MM.1S (cell line): ENCODE measurements around the gene LINGO4.
"Not testable (repeated sequence)": the region's sequence is repeated elsewhere in the genome, so short reads cannot be mapped to it uniquely, and the experiment has no call there.

ENCODE experiments used
- DNase-seq: peaks from one replicate; pipeline ENCODE4 v3.0.0-alpha.2; 2015
- H2AFZ ChIP-seq: fragments of 300-600 bp; sonication (generic); 2 replicates; pipeline ENCODE4 v1.6.0; 2016; ENCODE audit warnings: antibody characterized with exemption, low read length
- H3F3A ChIP-seq: fragments of 300-600 bp; sonication (generic); 2 replicates; pipeline ENCODE4 v1.6.1; 2016; ENCODE audit warnings: mild to moderate bottlenecking, antibody characterized with exemption, low read length, moderate library complexity, mixed read lengths; ENCODE audit not compliant: insufficient read depth
- H3K27ac ChIP-seq: fragments of 300-600 bp; sonication (generic); 2 replicates; pipeline ENCODE4 v1.5.1; 2016; ENCODE audit warnings: mild to moderate bottlenecking, low read length
- H3K27me3 ChIP-seq: fragments of 300-600 bp; sonication (generic); replicated peaks from 2 replicates; pipeline ENCODE4 v1.6.0; 2016; ENCODE audit warnings: low read length; ENCODE audit not compliant: insufficient read depth
- H3K36me3 ChIP-seq: fragments of 300-600 bp; sonication (generic); replicated peaks from 2 replicates; pipeline ENCODE4 v1.6.1; 2016; ENCODE audit warnings: mild to moderate bottlenecking, low read length, mixed read lengths; ENCODE audit not compliant: insufficient read depth
- H3K4me1 ChIP-seq: fragments of 300-600 bp; sonication (generic); 2 replicates; pipeline ENCODE4 v1.6.1; 2016; ENCODE audit warnings: low read length, mixed read lengths
- H3K4me2 ChIP-seq: fragments of 300-600 bp; sonication (generic); 2 replicates; pipeline ENCODE4 v1.6.0; 2016; ENCODE audit warnings: low read depth, low read length
- H3K4me3 ChIP-seq: fragments of 300-600 bp; sonication (generic); 2 replicates; pipeline ENCODE4 v1.5.1; 2016; ENCODE audit warnings: low read length, mixed read lengths
- H3K79me2 ChIP-seq: fragments of 300-600 bp; sonication (generic); 2 replicates; pipeline ENCODE4 v1.6.1; 2016; ENCODE audit warnings: mixed run types, low read length, mixed read lengths
- H3K9ac ChIP-seq: fragments of 300-600 bp; sonication (generic); 2 replicates; pipeline ENCODE4 v1.6.1; 2016; ENCODE audit warnings: low read length, mixed read lengths
- H3K9me2 ChIP-seq: fragments of 300-600 bp; sonication (generic); replicated peaks from 2 replicates; pipeline ENCODE4 v1.6.1; 2016; ENCODE audit warnings: mild to moderate bottlenecking, low read length, mixed read lengths; ENCODE audit not compliant: insufficient read depth
- H3K9me3 ChIP-seq: fragments of 300-600 bp; sonication (generic); replicated peaks from 2 replicates; pipeline ENCODE4 v1.6.1; 2016; ENCODE audit warnings: mild to moderate bottlenecking, low read length, mixed read lengths; ENCODE audit not compliant: insufficient read depth
- H4K20me1 ChIP-seq: fragments of 300-600 bp; sonication (generic); 2 replicates; pipeline ENCODE4 v1.6.1; 2016; ENCODE audit warnings: mild to moderate bottlenecking, low read length, moderate library complexity, mixed read lengths; ENCODE audit not compliant: insufficient read depth
- EZH2 ChIP-seq: fragments of 300-600 bp; sonication (generic); optimal IDR thresholded peaks from 2 replicates; pipeline ENCODE3; 2017; ENCODE audit warnings: low read depth, mild to moderate bottlenecking, antibody characterized with exemption, low read length, mixed read lengths
- EZH2phosphoT487 ChIP-seq: fragments of 300-600 bp; sonication (generic); IDR thresholded peaks from 2 replicates; pipeline ENCODE4 v1.6.1; 2018; ENCODE audit warnings: antibody characterized with exemption, low read length
- TF ChIP-seq, protein P1 (sequence below): fragments of 300-600 bp; sonication (generic); IDR thresholded peaks from 2 replicates; pipeline ENCODE4 v1.5.1; 2016; ENCODE audit warnings: antibody characterized with exemption, low read length, mixed read lengths

Gene LINGO4

DNA sequence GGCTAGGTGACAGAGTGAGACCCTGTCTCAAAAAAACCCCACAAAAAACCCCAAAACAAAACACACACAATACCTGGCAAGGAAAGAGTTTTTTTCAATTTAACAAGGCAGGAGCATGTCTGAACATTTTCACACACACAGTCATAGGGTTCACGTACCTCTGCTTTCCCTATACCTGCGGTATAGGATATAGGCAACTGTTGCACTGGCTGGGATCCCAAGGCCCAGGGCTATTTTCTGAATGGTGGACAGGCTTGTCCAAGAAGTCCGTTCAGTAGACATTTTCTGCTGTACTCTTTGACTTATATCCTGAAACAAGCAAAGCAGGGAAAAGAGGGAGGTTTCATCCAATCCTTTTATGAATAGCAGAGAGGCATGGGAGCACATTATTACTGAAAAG lies 22.5 kb downstream of the LINGO4 start:
- no peak for DNase-seq

DNA sequence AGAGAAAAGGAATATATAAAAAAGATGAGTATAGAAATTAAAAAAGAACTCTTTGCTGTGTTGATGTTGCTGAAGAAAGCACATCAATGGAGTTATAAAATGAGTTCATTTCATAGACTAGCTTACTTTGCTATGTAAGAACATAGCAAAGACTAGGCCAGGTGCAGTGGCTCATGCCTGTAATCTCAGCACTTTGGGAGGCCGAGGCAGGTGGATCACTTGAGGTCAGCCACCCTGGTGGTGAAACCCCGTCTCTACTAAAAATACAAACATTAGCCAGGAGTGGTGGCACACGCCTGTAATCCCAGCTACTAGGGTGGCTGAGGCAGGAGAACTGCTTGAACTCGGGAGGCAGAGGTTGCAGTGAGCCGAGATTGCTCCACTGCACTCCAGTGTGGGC lies 23.2 kb downstream of the LINGO4 start:
- TF ChIP-seq, protein P1, sequence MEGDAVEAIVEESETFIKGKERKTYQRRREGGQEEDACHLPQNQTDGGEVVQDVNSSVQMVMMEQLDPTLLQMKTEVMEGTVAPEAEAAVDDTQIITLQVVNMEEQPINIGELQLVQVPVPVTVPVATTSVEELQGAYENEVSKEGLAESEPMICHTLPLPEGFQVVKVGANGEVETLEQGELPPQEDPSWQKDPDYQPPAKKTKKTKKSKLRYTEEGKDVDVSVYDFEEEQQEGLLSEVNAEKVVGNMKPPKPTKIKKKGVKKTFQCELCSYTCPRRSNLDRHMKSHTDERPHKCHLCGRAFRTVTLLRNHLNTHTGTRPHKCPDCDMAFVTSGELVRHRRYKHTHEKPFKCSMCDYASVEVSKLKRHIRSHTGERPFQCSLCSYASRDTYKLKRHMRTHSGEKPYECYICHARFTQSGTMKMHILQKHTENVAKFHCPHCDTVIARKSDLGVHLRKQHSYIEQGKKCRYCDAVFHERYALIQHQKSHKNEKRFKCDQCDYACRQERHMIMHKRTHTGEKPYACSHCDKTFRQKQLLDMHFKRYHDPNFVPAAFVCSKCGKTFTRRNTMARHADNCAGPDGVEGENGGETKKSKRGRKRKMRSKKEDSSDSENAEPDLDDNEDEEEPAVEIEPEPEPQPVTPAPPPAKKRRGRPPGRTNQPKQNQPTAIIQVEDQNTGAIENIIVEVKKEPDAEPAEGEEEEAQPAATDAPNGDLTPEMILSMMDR, result peak; percentile 18; the same call in 1 of the 2 replicates
- H3K79me2 ChIP-seq, H3K36me3 ChIP-seq, H4K20me1 ChIP-seq, H3K27me3 ChIP-seq, H3K9me3 ChIP-seq, H3K4me3 ChIP-seq, H2AFZ ChIP-seq, H3K9ac ChIP-seq, H3K9me2 ChIP-seq: not testable (repeated sequence)
- H3F3A ChIP-seq, result peaks cover 17% of the 10 kb centered on the region
- H3K4me1 ChIP-seq, result peaks cover 42% of the 10 kb centered on the region
- H3K27ac ChIP-seq, result peak overlapping the region; percentile 26; the same call in 1 of the 2 replicates
- DNase-seq, result peak; percentile 69
- H3K4me2 ChIP-seq, result peak overlapping the region; percentile 1; the same call in 1 of the 2 replicates

More for the DNA sequence above, 22.5 kb downstream of the LINGO4 start:
- H3K4me1 ChIP-seq, result peaks cover 42% of the 10 kb centered on the region
- H3K4me2 ChIP-seq, result no peak overlapping the region
- no peaks in the 10 kb centered on the region for H3K36me3 ChIP-seq
- no peaks in the 10 kb centered on the region for H4K20me1 ChIP-seq
- peaks cover 17% of the 10 kb centered on the region for H3F3A ChIP-seq
- H2AFZ ChIP-seq, result no peak overlapping the region
- no peaks in the 10 kb centered on the region for H3K79me2 ChIP-seq
- no peak overlapping the region for H3K27ac ChIP-seq
- no peak overlapping the region for H3K9ac ChIP-seq
- TF ChIP-seq EZH2phosphoT487 (no peak), EZH2 (no peak)
- TF ChIP-seq, protein P1, result no peak
- H3K27me3 ChIP-seq, result no peaks in the 10 kb centered on the region
- H3K4me3 ChIP-seq, result no peak overlapping the region
- H3K9me2 ChIP-seq, result no peaks in the 10 kb centered on the region
- no peaks in the 10 kb centered on the region for H3K9me3 ChIP-seq

DNA sequence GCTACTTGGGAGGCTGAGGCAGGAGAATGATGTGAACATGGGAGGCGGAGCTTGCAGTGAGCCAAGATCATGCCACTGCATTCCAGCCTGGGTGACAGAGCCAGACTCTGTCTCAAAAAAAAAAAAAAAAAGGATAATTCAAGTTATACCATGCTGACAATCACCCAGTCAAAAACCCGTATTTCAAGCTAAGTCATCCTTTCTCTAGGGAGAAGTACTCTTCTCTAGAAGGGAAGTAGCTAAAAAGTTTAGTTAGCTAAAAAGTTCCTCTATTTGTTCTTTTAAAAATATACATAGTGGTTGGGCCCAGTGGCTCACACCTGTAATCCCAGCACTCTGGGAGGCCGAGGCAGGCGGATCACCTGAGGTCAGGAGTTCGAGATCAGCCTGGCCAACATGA lies 24.5 kb downstream of the LINGO4 start:
- not testable (repeated sequence) for H3K9me3 ChIP-seq, H4K20me1 ChIP-seq, H3K4me3 ChIP-seq, H3K27me3 ChIP-seq, H3K36me3 ChIP-seq, H3K79me2 ChIP-seq, H2AFZ ChIP-seq, H3K27ac ChIP-seq, H3K4me2 ChIP-seq, H3K9me2 ChIP-seq, H3K9ac ChIP-seq, DNase-seq
- H3K4me1 ChIP-seq, result peaks cover 42% of the 10 kb centered on the region
- peaks cover 17% of the 10 kb centered on the region for H3F3A ChIP-seq

DNA sequence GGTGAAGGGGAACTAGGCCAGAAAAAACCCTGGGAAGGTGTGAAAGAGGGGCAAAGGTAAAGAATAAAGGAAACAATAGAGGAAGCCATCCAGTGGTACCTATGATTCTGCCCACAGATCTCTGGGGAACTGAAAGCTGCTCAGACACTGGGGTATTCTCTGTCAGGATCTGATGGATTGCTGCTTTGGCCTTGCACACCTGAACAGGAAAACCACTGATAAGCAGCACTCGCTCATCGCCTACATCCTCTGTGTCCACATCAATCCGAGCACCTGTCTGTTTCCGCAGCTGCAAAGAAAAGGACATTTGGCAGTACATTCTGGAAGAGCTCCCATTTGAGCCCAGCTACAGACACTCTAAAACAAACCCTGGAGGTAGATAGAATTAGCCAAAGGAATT lies 25.4 kb downstream of the LINGO4 start:
- Histone ChIP-seq H3K36me3 (no peaks in the 10 kb centered on the region), H3K4me3 (no peak overlapping the region), H3K27ac (peak overlapping the region; percentile 43; the same call in 1 of the 2 replicates), H2AFZ (no peak overlapping the region), H3K27me3 (no peaks in the 10 kb centered on the region), H3K9me2 (no peaks in the 10 kb centered on the region), H3K4me1 (peaks cover 42% of the 10 kb centered on the region), H3K4me2 (peak overlapping the region; percentile 9; the same call in 1 of the 2 replicates), H3K9me3 (no peaks in the 10 kb centered on the region), H3K79me2 (no peaks in the 10 kb centered on the region), H3K9ac (no peak overlapping the region), H4K20me1 (no peaks in the 10 kb centered on the region), H3F3A (peaks cover 17% of the 10 kb centered on the region)
- TF ChIP-seq, protein P1, result no peak
- no peak for TF ChIP-seq EZH2
- TF ChIP-seq EZH2phosphoT487, result no peak
- DNase-seq, result peak; percentile 78
